Tibial nerve (tissue), 4 donors: ENCODE results near the gene STIMATE. TPM values are rescaled to one million over a fixed set of nuclear protein-coding genes. Genes with fewer than 3 reads are reported as not detected.

Experiments
- DNase-seq, 2 donors: peaks; one replicate each; pipeline ENCODE4 v3.0.0-alpha.2; 2019; ENCODE audit warnings: low spot score in 2 of 2
- H3K27ac ChIP-seq, 4 donors: fragments of 200-600 bp; sonication (generic) in 3 of 4; one replicate each; pipeline ENCODE4 v1.5.1; 2017 to 2019; ENCODE audit warnings: mild to moderate bottlenecking in 1 of 4
- H3K27me3 ChIP-seq, 2 donors: fragments of 200-600 bp; sonication (generic) in 1 of 2; one replicate each; pipeline versions ENCODE4 v1.5.1 to v1.6.0; 2017 to 2019
- H3K36me3 ChIP-seq, 3 donors: fragments of 200-600 bp; sonication (generic); one replicate each; pipeline ENCODE4 v1.5.1; 2018 to 2019
- H3K4me1 ChIP-seq, 4 donors: fragments of 200-600 bp; sonication (generic) in 3 of 4; one replicate each; pipeline ENCODE4 v1.5.1; 2017 to 2019
- H3K4me3 ChIP-seq, 4 donors: fragments of 200-600 bp; sonication (generic) in 3 of 4; one replicate each; pipeline ENCODE4 v1.5.1; 2017 to 2019; ENCODE audit warnings: mild to moderate bottlenecking in 1 of 4, moderate library complexity in 1 of 4
- H3K9me3 ChIP-seq, 4 donors: fragments of 200-600 bp; sonication (generic) in 3 of 4; one replicate each; pipeline ENCODE4 v1.5.1; 2017 to 2019
- EP300 ChIP-seq, 2 donors: sonication (generic); formaldehyde crosslinking; IDR thresholded peaks; one replicate each; pipeline ENCODE4 v1.6.1; 2017; ENCODE audit warnings: antibody characterized with exemption in 2 of 2, mild to moderate bottlenecking in 1 of 2
- POLR2A ChIP-seq, 2 donors: fragments of 450-650 bp; IDR thresholded peaks; one replicate each; pipeline ENCODE4 v1.6.1; 2017; ENCODE audit warnings: antibody characterized with exemption in 2 of 2, mild to moderate bottlenecking in 2 of 2, moderate library complexity in 2 of 2
- WGBS, 2 donors: methylation state at CpG; one replicate each; pipeline ENCODE4 v1.1.5; 2018; 5-methylcytosine and 5-hydroxymethylcytosine counted together
- total RNA-seq, 4 donors: library from RNA; depleted of rRNA; stranded (reverse); fragments of >200 nt; gene quantifications; one replicate each; pipeline ENCODE4 v1.1.0, GENCODE V29; 2016
- TF ChIP-seq, protein P1 (sequence below), 5 experiments: fragments of 200-600 bp in 3 of 5; fragments of 450-650 bp in 2 of 5; sonication (generic) in 3 of 5; IDR thresholded peaks; one replicate each; pipeline ENCODE4 v1.5.1; 2016 to 2019; ENCODE audit warnings: antibody characterized with exemption in 5 of 5, mild to moderate bottlenecking in 3 of 5, moderate library complexity in 2 of 5

Gene STIMATE
- total RNA-seq, 4 donors from 2014 or later: 35.4 to 82.3 (median 46.0) TPM

DNA sequence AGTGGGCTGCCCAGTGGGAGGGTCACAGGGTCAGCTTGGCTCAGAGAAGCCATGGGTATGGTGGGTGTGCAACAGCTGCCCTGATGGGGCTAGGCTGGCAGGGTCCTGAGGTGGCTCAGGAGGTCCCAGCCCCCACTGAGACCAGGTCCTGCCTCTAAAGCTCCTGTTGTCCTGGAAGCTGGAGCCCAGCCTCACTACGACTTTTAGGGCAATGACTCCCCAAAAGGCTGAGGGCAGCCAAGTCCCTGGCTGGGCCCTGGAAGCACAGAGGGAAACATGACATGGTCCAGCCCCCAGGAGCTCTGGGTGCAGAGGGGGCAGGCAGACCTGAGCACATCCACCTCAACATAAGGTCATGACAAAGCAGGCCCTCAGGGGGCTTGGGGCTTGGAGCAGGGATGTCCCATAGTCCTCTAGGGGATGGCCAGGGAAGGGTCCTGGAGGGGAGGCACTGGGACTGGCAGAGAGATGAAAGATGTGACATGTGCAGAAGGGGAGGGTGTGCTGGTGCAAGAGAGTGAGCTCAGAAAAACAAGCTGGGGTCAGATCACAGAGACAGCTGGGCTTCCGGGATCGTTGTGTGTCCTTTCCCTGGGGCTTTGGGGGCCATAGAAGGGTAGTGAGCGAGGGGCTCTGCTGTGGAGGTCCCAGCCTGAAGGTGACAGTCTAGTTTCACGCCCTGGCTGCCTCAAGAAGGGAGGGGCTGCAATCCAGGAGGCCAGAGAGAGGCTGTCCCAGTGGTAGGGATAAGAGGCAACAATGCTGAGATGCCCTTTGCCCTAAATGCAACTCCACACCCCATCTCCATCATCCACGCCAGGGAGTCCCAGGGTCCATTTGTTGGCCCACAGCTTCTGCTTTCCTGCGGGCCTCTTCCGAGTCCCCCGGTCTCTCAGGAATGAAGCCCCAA, 103.4 kb downstream of the STIMATE start:
- no peak overlapping the region for H3K4me3 ChIP-seq

DNA sequence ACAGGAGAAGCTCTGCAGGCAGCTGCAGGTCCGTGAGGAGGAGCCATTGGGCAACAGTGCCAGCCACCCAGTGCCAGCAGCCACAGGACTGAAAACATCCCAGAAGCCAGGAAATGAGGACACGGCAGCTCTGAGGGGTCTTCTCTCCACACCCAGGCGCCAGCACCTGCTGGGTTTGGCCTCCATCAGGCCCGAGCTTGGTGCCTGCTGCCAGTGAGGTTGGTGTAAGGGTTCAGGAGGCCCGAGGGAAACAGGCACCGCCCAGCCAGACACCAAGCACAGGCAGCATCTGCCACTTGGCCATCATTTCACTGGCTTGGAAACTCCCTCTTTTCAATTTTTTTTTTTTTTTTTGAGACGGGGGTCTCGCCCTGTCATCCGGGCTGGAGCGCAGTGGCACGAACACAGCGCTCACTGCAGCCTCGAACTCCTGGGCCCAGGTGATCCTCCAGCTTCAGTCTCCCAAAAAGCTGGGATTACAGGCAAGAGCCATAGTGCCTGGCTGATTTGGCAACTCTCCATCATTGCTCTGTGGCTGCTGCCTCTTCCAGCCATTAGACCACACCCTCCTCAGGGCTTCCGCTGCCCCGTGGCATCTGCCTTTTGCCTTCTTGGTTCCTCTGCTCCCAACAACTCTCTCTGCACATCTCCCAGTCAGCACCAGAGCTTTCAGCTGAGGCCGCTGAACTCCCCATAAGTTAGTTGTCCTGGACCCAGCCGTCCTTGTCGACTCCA, 104.2 kb downstream of the STIMATE start:
- peaks cover 0 to 32% (median 10%) of the 10 kb centered on the region in 4 donors for H3K4me1 ChIP-seq
- no peak overlapping the region for H3K4me3 ChIP-seq
- DNase-seq: no peak
- H3K27me3 ChIP-seq: no peaks in the 10 kb centered on the region
- H3K9me3 ChIP-seq: no peaks in the 10 kb centered on the region
- H3K27ac ChIP-seq: peak overlapping the region in 2 of 4 donors; percentile 77 to 82
- TF ChIP-seq POLR2A (IDR thresholded peaks at IDR 0.05): no peak
- no peak for TF ChIP-seq EP300 (IDR thresholded peaks at IDR 0.05)
- TF ChIP-seq, protein P1, sequence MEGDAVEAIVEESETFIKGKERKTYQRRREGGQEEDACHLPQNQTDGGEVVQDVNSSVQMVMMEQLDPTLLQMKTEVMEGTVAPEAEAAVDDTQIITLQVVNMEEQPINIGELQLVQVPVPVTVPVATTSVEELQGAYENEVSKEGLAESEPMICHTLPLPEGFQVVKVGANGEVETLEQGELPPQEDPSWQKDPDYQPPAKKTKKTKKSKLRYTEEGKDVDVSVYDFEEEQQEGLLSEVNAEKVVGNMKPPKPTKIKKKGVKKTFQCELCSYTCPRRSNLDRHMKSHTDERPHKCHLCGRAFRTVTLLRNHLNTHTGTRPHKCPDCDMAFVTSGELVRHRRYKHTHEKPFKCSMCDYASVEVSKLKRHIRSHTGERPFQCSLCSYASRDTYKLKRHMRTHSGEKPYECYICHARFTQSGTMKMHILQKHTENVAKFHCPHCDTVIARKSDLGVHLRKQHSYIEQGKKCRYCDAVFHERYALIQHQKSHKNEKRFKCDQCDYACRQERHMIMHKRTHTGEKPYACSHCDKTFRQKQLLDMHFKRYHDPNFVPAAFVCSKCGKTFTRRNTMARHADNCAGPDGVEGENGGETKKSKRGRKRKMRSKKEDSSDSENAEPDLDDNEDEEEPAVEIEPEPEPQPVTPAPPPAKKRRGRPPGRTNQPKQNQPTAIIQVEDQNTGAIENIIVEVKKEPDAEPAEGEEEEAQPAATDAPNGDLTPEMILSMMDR (IDR thresholded peaks at IDR 0.05): no peak
- 81 to 82% methylated on average over 15 to 18 of the region's 18 CpGs for WGBS, 2 donors
- H3K36me3 ChIP-seq: no peaks in the 10 kb centered on the region

More for the DNA sequence above, 103.4 kb downstream of the STIMATE start:
- no peak for TF ChIP-seq POLR2A (IDR thresholded peaks at IDR 0.05)
- TF ChIP-seq EP300 (IDR thresholded peaks at IDR 0.05): no peak
- TF ChIP-seq, protein P1 (IDR thresholded peaks at IDR 0.05): no peak
- H3K36me3 ChIP-seq: no peaks in the 10 kb centered on the region
- H3K27ac ChIP-seq: peak overlapping the region in 3 of 4 donors; percentile 42 to 82 (median 77)
- H3K9me3 ChIP-seq: no peaks in the 10 kb centered on the region
- 47 to 74% methylated on average over 8 to 9 of the region's 9 CpGs for WGBS, 2 donors
- no peak for DNase-seq
- H3K4me1 ChIP-seq: peaks cover 0 to 30% (median 10%) of the 10 kb centered on the region in 4 donors
- no peaks in the 10 kb centered on the region for H3K27me3 ChIP-seq

DNA sequence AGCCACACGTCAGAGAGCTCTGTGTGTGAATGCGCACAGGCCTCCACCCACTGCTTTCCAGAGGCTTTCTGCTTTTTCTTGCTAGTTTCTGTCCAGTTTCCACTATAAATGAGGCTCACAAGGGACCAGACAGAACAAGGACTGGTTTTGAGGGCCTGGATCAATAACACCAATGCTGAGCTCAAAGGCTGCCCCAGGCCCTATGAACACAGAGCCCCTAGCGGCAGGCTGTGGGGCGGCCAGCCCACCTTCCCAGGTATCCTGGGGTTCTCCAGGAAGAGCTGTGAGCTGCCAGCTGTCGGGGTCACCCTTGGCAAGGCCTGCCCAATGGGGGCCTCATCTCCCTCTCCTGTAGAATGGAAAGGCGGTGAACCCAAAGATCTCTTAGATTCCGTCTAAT, 104.9 kb downstream of the STIMATE start:
- 85 to 91% methylated on average over 7 of the region's 7 CpGs for WGBS, 2 donors
- peaks cover 0 to 39% (median 10%) of the 10 kb centered on the region in 4 donors for H3K4me1 ChIP-seq
- TF ChIP-seq EP300 (IDR thresholded peaks at IDR 0.05): no peak
- TF ChIP-seq, protein P1 (IDR thresholded peaks at IDR 0.05): no peak
- TF ChIP-seq POLR2A (IDR thresholded peaks at IDR 0.05): no peak
- H3K9me3 ChIP-seq: no peaks in the 10 kb centered on the region
- H3K4me3 ChIP-seq: no peak overlapping the region
- H3K36me3 ChIP-seq: no peaks in the 10 kb centered on the region
- DNase-seq: no peak
- peak overlapping the region in 1 of 4 donors; percentile 37 for H3K27ac ChIP-seq
- no peaks in the 10 kb centered on the region for H3K27me3 ChIP-seq

DNA sequence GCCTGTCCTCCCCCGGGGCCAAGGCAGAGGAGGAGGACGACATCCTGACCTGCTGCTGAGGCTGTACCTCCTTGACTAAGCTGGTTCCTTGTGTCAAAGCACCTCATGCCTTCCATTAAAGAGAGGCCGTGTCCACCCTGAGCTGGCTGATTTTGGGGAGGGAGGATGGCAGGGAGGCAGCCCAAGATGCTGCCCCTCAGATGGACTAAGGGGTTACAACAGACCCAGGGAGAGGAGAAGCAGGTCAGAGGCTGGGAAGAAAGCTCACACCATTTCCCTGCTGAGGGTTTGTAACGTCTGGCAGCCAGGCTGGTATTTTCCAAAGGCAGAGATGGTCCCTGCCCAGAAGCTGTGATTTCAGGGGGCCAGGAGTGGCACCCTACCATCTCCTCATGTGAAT, 105.4 kb downstream of the STIMATE start:
- peaks cover 0 to 39% (median 10%) of the 10 kb centered on the region in 4 donors for H3K4me1 ChIP-seq
- no peaks in the 10 kb centered on the region for H3K9me3 ChIP-seq
- H3K27ac ChIP-seq: no peak overlapping the region
- TF ChIP-seq EP300 (IDR thresholded peaks at IDR 0.05): no peak
- no peak for TF ChIP-seq POLR2A (IDR thresholded peaks at IDR 0.05)
- TF ChIP-seq, protein P1 (IDR thresholded peaks at IDR 0.05): no peak
- DNase-seq: no peak
- no peaks in the 10 kb centered on the region for H3K36me3 ChIP-seq
- WGBS, 2 donors: 72 to 73% methylated on average over 4 of the region's 4 CpGs
- no peaks in the 10 kb centered on the region for H3K27me3 ChIP-seq
- H3K4me3 ChIP-seq: no peak overlapping the region
